Breast epithelium (tissue), 4 donors: ENCODE measurements around the gene TRIP12. TPM values are rescaled to one million over a fixed set of nuclear protein-coding genes. Genes with fewer than 3 reads are reported as not detected.
"Not testable (repeated sequence)": the region's sequence is repeated elsewhere in the genome, so short reads cannot be mapped to it uniquely, and the experiment has no call there.

Source experiments
- DNase-seq, 2 donors: peaks; one replicate each; pipeline ENCODE4 v3.0.0-alpha.2; 2019; ENCODE audit warnings: low spot score in 2 of 2
- H3K27ac ChIP-seq, 2 donors: fragments of 200-600 bp; sonication (generic) in 1 of 2; one replicate each; pipeline ENCODE4 v1.5.1; 2016 to 2019; ENCODE audit warnings: mild to moderate bottlenecking in 1 of 2
- H3K27me3 ChIP-seq, 2 donors: fragments of 200-600 bp; sonication (generic) in 1 of 2; one replicate each; pipeline versions ENCODE4 v1.5.1 to v1.6.0; 2017 to 2019; ENCODE audit warnings: control low read depth in 1 of 2, mild to moderate bottlenecking in 1 of 2
- H3K36me3 ChIP-seq: fragments of 200-600 bp; one replicate; pipeline ENCODE4 v1.5.1; 2019
- H3K4me1 ChIP-seq, 2 donors: fragments of 200-600 bp; sonication (generic); one replicate each; pipeline ENCODE4 v1.5.1; 2016 to 2019; ENCODE audit warnings: control low read depth in 1 of 2
- H3K4me3 ChIP-seq, 3 donors: fragments of 200-600 bp; sonication (generic); 1 replicate in 2 of 3; 2 replicates in 1 of 3; pipeline ENCODE4 v1.5.1; 2016 to 2019; ENCODE audit warnings: mild to moderate bottlenecking in 3 of 3, moderate library complexity in 2 of 3
- H3K9me3 ChIP-seq, 2 donors: fragments of 200-600 bp; sonication (generic) in 1 of 2; one replicate each; pipeline ENCODE4 v1.5.1; 2016 to 2019; ENCODE audit warnings: control low read depth in 1 of 2
- POLR2A ChIP-seq: fragments of 450-650 bp; IDR thresholded peaks from one replicate; pipeline ENCODE4 v1.6.1; 2016; ENCODE audit warnings: antibody characterized with exemption, mild to moderate bottlenecking, moderate library complexity
- POLR2AphosphoS5 ChIP-seq, 3 donors: sonication (generic); formaldehyde crosslinking; IDR thresholded peaks; one replicate each; pipeline ENCODE4 v1.6.1; 2017; ENCODE audit warnings: antibody characterized with exemption in 3 of 3
- intact Hi-C: fragments of 100-400 bp; cut with DNase I; formaldehyde crosslinking; loops from one replicate; pipeline ENCODE4 v1.15.1; 2023; ENCODE audit warnings: low total_unique reads
- total RNA-seq, 3 donors: library from RNA; depleted of rRNA; stranded (reverse); fragments of >200 nt; gene quantifications; one replicate each; pipeline ENCODE4 v1.1.0, GENCODE V29; 2016
- TF ChIP-seq, protein P1 (sequence below), 3 donors: fragments of 450-650 bp; IDR thresholded peaks; one replicate each; pipeline ENCODE4 v1.5.1; 2016 to 2017; ENCODE audit warnings: antibody characterized with exemption in 3 of 3, mild to moderate bottlenecking in 3 of 3, moderate library complexity in 3 of 3

Gene TRIP12
- total RNA-seq, 3 donors from 2014 or later = 233 to 251 (median 247) TPM

DNA sequence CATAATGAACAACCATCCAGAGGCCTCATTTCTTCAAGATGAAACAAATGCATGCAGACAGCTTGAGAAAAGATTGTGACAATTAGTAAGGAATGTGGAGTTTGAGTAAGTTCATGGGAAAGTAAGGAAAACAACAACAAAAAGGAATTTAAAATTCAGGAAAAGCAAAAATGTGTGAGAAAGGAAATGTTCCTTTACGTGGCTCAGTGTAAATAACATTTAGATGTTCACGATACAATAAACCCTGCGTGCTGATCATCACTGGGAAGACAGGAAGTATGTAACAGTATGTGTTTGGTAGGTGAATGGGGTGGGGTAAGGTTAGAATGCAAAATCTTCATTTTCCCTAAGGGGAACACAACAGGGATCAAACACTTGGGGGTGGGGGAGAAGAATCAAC is 72.7 kb downstream of the TRIP12 start:
- Histone ChIP-seq H3K9me3 (no peaks in the 10 kb centered on the region), H3K36me3 (no peaks in the 10 kb centered on the region), H3K4me1 (no peaks in the 10 kb centered on the region), H3K27me3 (no peaks in the 10 kb centered on the region), H3K4me3 (no peak overlapping the region), H3K27ac (no peak overlapping the region)
- TF ChIP-seq POLR2AphosphoS5 (IDR thresholded peaks at IDR 0.05) = no peak
- TF ChIP-seq POLR2A = no peak
- TF ChIP-seq, protein P1, sequence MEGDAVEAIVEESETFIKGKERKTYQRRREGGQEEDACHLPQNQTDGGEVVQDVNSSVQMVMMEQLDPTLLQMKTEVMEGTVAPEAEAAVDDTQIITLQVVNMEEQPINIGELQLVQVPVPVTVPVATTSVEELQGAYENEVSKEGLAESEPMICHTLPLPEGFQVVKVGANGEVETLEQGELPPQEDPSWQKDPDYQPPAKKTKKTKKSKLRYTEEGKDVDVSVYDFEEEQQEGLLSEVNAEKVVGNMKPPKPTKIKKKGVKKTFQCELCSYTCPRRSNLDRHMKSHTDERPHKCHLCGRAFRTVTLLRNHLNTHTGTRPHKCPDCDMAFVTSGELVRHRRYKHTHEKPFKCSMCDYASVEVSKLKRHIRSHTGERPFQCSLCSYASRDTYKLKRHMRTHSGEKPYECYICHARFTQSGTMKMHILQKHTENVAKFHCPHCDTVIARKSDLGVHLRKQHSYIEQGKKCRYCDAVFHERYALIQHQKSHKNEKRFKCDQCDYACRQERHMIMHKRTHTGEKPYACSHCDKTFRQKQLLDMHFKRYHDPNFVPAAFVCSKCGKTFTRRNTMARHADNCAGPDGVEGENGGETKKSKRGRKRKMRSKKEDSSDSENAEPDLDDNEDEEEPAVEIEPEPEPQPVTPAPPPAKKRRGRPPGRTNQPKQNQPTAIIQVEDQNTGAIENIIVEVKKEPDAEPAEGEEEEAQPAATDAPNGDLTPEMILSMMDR (IDR thresholded peaks at IDR 0.05) = no peak
- no peak for DNase-seq
- intact Hi-C loops = no loop called here

DNA sequence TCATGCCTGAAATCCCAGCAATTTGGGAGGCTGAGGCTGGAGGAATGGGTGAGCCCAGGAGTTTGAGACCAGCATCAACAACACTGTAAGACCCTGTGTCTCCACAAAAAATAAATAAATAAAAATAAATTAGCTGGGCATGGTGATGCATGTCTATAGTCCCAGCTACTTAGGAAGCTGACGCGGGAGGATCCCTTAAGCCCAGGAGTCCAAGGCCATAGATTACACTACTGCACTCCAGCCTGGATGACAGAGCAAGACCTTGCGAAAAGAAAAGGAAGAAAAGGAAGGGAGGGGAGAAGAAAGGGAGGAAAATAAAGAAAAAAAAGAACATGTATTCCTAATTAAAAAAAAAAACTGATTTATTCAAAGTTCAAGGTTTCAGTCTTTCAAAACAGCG is 78.2 kb downstream of the TRIP12 start:
- TF ChIP-seq, protein P1 (IDR thresholded peaks at IDR 0.05) = no peak
- TF ChIP-seq POLR2AphosphoS5 (IDR thresholded peaks at IDR 0.05) = no peak
- no peak for TF ChIP-seq POLR2A
- Histone ChIP-seq H3K27me3 (no peaks in the 10 kb centered on the region), H3K4me3 (no peak overlapping the region), H3K27ac (no peak overlapping the region), H3K36me3 (no peaks in the 10 kb centered on the region), H3K9me3 (no peaks in the 10 kb centered on the region), H3K4me1 (no peaks in the 10 kb centered on the region)
- intact Hi-C loops = no loop called here
- no peak for DNase-seq

DNA sequence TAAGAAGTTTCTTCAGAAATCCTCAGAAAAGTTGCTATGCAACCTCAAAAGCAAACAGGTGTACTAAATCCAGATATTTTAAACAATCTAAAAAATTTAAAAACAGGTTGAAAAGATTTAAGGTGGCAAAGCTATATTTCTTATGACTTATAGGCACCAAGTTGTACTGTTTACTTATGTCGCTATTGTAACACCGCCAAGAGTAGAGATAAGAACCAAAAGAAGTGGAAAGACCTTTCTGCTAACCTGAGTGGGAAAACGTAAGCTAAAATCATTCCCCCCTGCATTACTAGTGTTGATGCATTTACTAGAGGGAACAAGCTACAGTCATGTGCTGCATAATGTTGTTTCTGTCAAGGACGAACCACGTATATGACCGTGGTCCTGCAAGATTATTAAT is 83.1 kb downstream of the TRIP12 start:
- H3K27me3 ChIP-seq = no peaks in the 10 kb centered on the region
- intact Hi-C loops = no loop called here
- TF ChIP-seq, protein P1 (IDR thresholded peaks at IDR 0.05) = no peak
- TF ChIP-seq POLR2A (no peak), POLR2AphosphoS5 (IDR thresholded peaks at IDR 0.05) (no peak)

DNA sequence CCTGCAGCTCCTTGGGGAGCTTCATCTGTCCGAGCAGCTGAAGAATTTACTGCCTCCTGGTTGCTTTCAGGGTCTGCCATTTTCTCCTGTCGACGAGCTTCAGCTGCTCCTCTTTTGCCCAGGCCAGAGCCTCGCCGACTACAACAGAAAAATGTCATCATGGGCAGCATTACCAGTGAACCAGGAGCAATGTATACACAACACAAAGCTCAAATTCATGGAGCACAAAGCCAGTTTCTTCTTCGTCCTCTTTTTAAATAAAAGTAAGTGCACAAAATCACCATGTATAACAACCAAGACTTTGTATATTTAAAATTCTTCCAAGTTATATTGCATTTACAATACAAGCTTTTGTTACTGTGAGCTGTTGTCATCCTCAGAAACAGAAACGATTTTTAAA is 85.0 kb downstream of the TRIP12 start:
- Histone ChIP-seq H3K27me3 (no peaks in the 10 kb centered on the region), H3K36me3 (no peaks in the 10 kb centered on the region), H3K4me3 (no peak overlapping the region), H3K27ac (no peak overlapping the region), H3K4me1 (no peaks in the 10 kb centered on the region), H3K9me3 (no peaks in the 10 kb centered on the region)
- no peak for DNase-seq
- TF ChIP-seq, protein P1 (IDR thresholded peaks at IDR 0.05) = no peak
- TF ChIP-seq POLR2A = no peak
- TF ChIP-seq POLR2AphosphoS5 (IDR thresholded peaks at IDR 0.05) = no peak
- intact Hi-C loops = no loop called here

More for the DNA sequence above, 83.1 kb downstream of the TRIP12 start:
- no peak overlapping the region for H3K27ac ChIP-seq
- H3K4me1 ChIP-seq = no peaks in the 10 kb centered on the region
- H3K36me3 ChIP-seq = no peaks in the 10 kb centered on the region
- DNase-seq = no peak
- no peaks in the 10 kb centered on the region for H3K9me3 ChIP-seq
- no peak overlapping the region for H3K4me3 ChIP-seq

DNA sequence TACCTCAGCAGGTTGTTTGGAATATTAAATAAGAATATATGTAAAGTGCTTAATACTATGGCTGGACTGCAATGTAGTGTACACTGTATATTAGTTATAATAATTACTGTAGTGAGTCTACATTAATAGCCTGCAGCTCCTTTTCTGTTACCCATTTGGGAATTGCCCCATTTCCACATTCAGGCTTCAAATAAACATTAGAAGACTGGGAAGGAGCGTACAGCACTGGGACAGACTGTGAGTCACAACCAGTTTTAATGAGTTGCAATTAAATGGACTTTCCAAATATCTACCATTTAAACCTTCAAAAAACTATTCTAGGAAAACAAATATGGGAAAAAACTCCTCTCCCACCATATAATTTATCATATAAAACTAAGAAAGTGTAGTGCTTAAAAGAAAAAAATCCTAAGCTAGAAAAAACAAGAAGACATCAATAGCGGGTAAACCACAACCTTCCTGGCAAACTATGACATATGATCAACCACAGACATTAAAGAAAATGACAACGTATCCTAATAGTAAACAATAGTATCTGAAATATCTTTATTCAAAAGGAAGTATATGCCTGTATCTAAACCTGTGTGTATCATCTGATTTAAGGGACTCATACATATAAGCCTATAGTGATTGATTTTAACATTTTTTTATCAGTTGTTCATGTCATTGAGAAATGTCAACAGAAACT is 86.1 kb downstream of the TRIP12 start:
- no peaks in the 10 kb centered on the region for H3K9me3 ChIP-seq
- no peak for DNase-seq
- no peak overlapping the region for H3K27ac ChIP-seq
- TF ChIP-seq, protein P1 (IDR thresholded peaks at IDR 0.05) = no peak
- no peak for TF ChIP-seq POLR2AphosphoS5 (IDR thresholded peaks at IDR 0.05)
- no peak for TF ChIP-seq POLR2A
- no peaks in the 10 kb centered on the region for H3K4me1 ChIP-seq
- intact Hi-C loops = no loop called here
- H3K27me3 ChIP-seq = no peaks in the 10 kb centered on the region
- no peak overlapping the region for H3K4me3 ChIP-seq
- no peaks in the 10 kb centered on the region for H3K36me3 ChIP-seq

DNA sequence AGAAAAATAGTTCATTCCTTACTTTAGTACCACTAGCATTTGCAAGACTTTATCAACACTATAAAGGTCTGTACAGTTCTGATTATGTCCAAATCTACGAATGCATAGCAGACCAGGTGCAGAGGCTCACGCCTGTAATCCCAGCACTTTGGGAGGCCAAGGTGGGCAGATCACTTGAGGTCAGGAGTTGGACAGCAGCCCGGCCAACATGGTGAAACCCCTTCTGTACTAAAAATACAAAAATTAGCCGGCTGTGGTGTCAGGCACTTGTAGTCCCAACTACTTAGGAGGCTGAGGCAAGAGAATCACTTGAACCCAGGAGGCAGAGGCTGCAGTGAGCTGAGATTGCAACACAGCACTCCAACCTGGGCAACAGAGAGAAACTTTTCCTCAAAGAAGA is 87.4 kb downstream of the TRIP12 start:
- DNase-seq, H3K9me3 ChIP-seq, H3K36me3 ChIP-seq, H3K4me1 ChIP-seq, intact Hi-C loops, H3K27ac ChIP-seq, H3K27me3 ChIP-seq, H3K4me3 ChIP-seq: not testable (repeated sequence)
